Uterus (tissue), 2 donors: ENCODE measurements around the gene TMEM254.
"Not testable (repeated sequence)": the region's sequence is repeated elsewhere in the genome, so short reads cannot be mapped to it uniquely, and the experiment has no call there.

Experiments used
- CTCF ChIP-seq, 4 experiments: fragments of 200-600 bp in 2 of 4; fragments of 450-650 bp in 2 of 4; sonication (generic) in 2 of 4; IDR thresholded peaks; one replicate each; pipeline ENCODE4 v1.5.1; 2016 to 2019; ENCODE audit warnings: antibody characterized with exemption in 4 of 4, mild to moderate bottlenecking in 2 of 4, moderate library complexity in 1 of 4
- POLR2A ChIP-seq, 2 donors: fragments of 450-650 bp; IDR thresholded peaks; one replicate each; pipeline ENCODE4 v1.6.1; 2016; ENCODE audit warnings: antibody characterized with exemption in 2 of 2, mild to moderate bottlenecking in 1 of 2, moderate library complexity in 1 of 2

- not testable (repeated sequence) for TF ChIP-seq CTCF, POLR2A (IDR thresholded peaks at IDR 0.05)
Observed at GRCh38 chr10:80029865-80030264, 48.6 kb upstream of the TMEM254 start.
